RWPE1 (cell line): Measurements from ENCODE around the gene RHOBTB3.

Experiments
- CTCF ChIA-PET: fragments of 350-600 bp; sonication (Branson Sonifier 250); formaldehyde crosslinking; extraction: SDS; loops from one replicate; lab custom pipeline; 2021; lab: Yijun Ruan, JAX
- POLR2A ChIA-PET: fragments of 400-600 bp; formaldehyde crosslinking; extraction: SDS; loops from one replicate; lab custom pipeline; 2020; ENCODE audit warnings: antibody characterized with exemption; ENCODE audit not compliant: low non-redundant PET; lab: Yijun Ruan, JAX
- DNase-seq: peaks from one replicate; pipeline ENCODE4 v3.0.0; 2012; ENCODE audit warnings: low spot score
- H3K27ac ChIP-seq: fragments of 450-650 bp; 2 replicates; pipeline ENCODE4 v1.5.1; 2017
- CTCF ChIP-seq: fragments of 450-650 bp; conservative IDR thresholded peaks from 2 replicates; pipeline ENCODE4 v1.5.1; 2017; ENCODE audit warnings: low read depth, mild to moderate bottlenecking

Gene RHOBTB3

DNA sequence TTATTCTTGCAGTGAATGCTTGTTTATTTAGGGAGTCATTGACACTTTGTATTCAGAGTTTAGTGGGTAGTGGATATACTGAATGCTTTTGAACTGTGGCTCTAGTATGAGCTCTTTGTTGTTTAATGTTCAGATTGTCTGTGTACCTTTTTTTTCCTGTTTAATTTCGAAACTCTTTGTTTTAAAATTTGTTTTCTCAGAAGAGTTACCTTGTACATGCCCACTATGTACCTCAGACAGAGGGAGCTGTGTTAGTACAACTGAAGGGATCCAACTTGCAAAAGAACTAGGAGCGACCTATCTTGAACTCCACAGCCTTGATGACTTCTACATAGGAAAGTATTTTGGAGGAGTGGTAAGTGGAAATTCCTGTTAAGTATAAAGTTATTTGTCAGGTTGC is 17.0 kb downstream of the RHOBTB3 start:
- TF ChIP-seq CTCF, result no peak
- no peak overlapping the region for H3K27ac ChIP-seq
- CTCF ChIA-PET, result interaction anchor here (1.3 to 1.6 kb wide), 2 partner anchors 17 to 20 kb away, joined by 3 read pairs; partner anchors contain the start of gene RHOBTB3
- POLR2A ChIA-PET, result no interaction called here
- no peak for DNase-seq

GRCh38 chr5:95754545-95754944 is 23.4 kb downstream of the RHOBTB3 start:
- CTCF ChIA-PET, result interaction anchor here (0.6 kb wide), 3 partner anchors 10 to 992 kb away, joined by 3 to 7 read pairs (median 6); no protein-coding TSS in a partner anchor
- no peak overlapping the region for H3K27ac ChIP-seq
- no peak for DNase-seq
- TF ChIP-seq CTCF, result no peak
- POLR2A ChIA-PET, result no interaction called here

GRCh38 chr5:95759005-95759404 is 27.9 kb downstream of the RHOBTB3 start:
- DNase-seq, result no peak
- CTCF ChIA-PET, result interaction anchor here (0.6 kb wide), 1 partner anchor 91 kb away, joined by 3 read pairs; no protein-coding TSS in a partner anchor
- no peak for TF ChIP-seq CTCF
- peak overlapping the region; percentile 20; the same call in 1 of the 2 replicates for H3K27ac ChIP-seq
- POLR2A ChIA-PET, result no interaction called here

DNA sequence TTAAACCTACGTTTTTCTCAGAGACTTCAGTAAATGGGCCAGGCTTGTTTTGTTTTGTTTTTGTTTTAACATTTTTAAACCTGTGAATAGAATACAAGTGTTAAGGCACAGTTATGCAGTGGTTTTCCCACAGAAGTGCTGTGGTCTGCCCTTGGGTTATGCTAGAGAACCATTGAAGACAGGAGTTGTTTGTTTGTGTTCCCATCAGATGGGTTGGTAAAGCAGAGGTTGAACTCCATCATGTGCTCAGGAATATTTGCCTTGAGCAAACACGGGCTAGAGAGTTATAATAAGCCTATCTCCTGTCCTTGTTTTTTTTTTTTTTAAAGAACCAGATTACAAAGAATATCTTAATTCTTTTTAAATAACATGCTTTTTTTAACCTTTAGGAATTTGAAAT is 28.5 kb downstream of the RHOBTB3 start:
- no peak for TF ChIP-seq CTCF
- no peak for DNase-seq
- ChIA-PET POLR2A (interaction anchor here (0.5 kb wide), 1 partner anchor 11 kb away, joined by 8 read pairs; no protein-coding TSS in a partner anchor), CTCF (interaction anchor here (0.6 kb wide), 1 partner anchor 90 kb away, joined by 3 read pairs; no protein-coding TSS in a partner anchor)
- no peak overlapping the region for H3K27ac ChIP-seq

- no peak overlapping the region for H3K27ac ChIP-seq
- no peak for TF ChIP-seq CTCF
- ChIA-PET POLR2A (interaction anchor here (0.5 kb wide), 1 partner anchor 10 kb away, joined by 8 read pairs; no protein-coding TSS in a partner anchor), CTCF (no interaction called here)
- DNase-seq, result peak; percentile 26
Observed at GRCh38 chr5:95760273-95761191, 29.4 kb downstream of the RHOBTB3 start.

GRCh38 chr5:95761771-95762651 is 30.9 kb downstream of the RHOBTB3 start:
- no peak overlapping the region for H3K27ac ChIP-seq
- no peak for DNase-seq
- no peak for TF ChIP-seq CTCF
- ChIA-PET POLR2A (no interaction called here), CTCF (interaction anchor here (0.7 to 1.4 kb wide), 3 partner anchors 9 to 98 kb away, joined by 3 to 7 read pairs (median 5); no protein-coding TSS in a partner anchor)
